WTC11 (cell line): ENCODE results near the gene TIMM50. TPM values are rescaled to one million over a fixed set of nuclear protein-coding genes. Genes with fewer than 3 reads are reported as not detected.
A peak's percentile ranks its signal among the peaks of the same experiment; 100 is the strongest.

Experiments
- ARID4B ChIP-seq: sonication (generic); formaldehyde crosslinking; IDR thresholded peaks from 2 replicates; pipeline ENCODE4 v1.8.0; 2023; ENCODE audit warnings: missing genetic modification reagents, mild to moderate bottlenecking, borderline replicate concordance
- ATF1 ChIP-seq: sonication (generic); formaldehyde crosslinking; IDR thresholded peaks from 2 replicates; pipeline ENCODE4 v1.8.1; 2023; ENCODE audit warnings: mild to moderate bottlenecking, moderate library complexity, missing genetic modification reagents
- ATF3 ChIP-seq: sonication (generic); formaldehyde crosslinking; conservative IDR thresholded peaks from 2 replicates; pipeline ENCODE4 v1.8.1; 2022; ENCODE audit warnings: mild to moderate bottlenecking, missing genetic modification reagents
- EMX1 ChIP-seq: fragments of 250-450 bp; sonication (Bioruptor Pico); IDR thresholded peaks from 2 replicates; pipeline ENCODE4 v1.8.0; 2021; ENCODE audit warnings: mild to moderate bottlenecking
- ESRRA ChIP-seq: sonication (generic); formaldehyde crosslinking; IDR thresholded peaks from 2 replicates; pipeline ENCODE4 v1.8.1; 2022; ENCODE audit warnings: mild to moderate bottlenecking, missing genetic modification reagents, borderline replicate concordance
- FOXK1 ChIP-seq: sonication (generic); formaldehyde crosslinking; IDR thresholded peaks from 2 replicates; pipeline ENCODE4 v1.8.0; 2022; ENCODE audit warnings: mild to moderate bottlenecking, moderate library complexity, missing genetic modification reagents
- HMGA2 ChIP-seq: fragments of 250-450 bp; sonication (Bioruptor Pico); IDR thresholded peaks from 2 replicates; pipeline ENCODE4 v1.4.0; 2021; ENCODE audit warnings: mild to moderate bottlenecking, moderate library complexity
- HMGXB4 ChIP-seq: sonication (generic); formaldehyde crosslinking; IDR thresholded peaks from 2 replicates; pipeline ENCODE4 v1.8.1; 2023; ENCODE audit warnings: mild to moderate bottlenecking, moderate library complexity, missing genetic modification reagents
- JUN ChIP-seq: sonication (generic); formaldehyde crosslinking; IDR thresholded peaks from 2 replicates; pipeline ENCODE4 v1.8.0; 2023; ENCODE audit warnings: mild to moderate bottlenecking, missing genetic modification reagents
- MXD4 ChIP-seq: fragments of 250-450 bp; sonication (Bioruptor Pico); IDR thresholded peaks from 2 replicates; pipeline ENCODE4 v1.8.0; 2021; ENCODE audit warnings: mild to moderate bottlenecking, moderate library complexity, borderline replicate concordance
- NFATC4 ChIP-seq: fragments of 250-450 bp; sonication (Bioruptor Pico); IDR thresholded peaks from 2 replicates; pipeline ENCODE4 v1.9.0; 2021; ENCODE audit warnings: mild to moderate bottlenecking
- PRRX2 ChIP-seq: fragments of 250-450 bp; sonication (Bioruptor Pico); IDR thresholded peaks from 2 replicates; pipeline ENCODE4 v1.8.0; 2021; ENCODE audit warnings: mild to moderate bottlenecking
- TEAD1 ChIP-seq: sonication (generic); formaldehyde crosslinking; IDR thresholded peaks from 2 replicates; pipeline ENCODE4 v1.8.0; 2022; ENCODE audit warnings: mild to moderate bottlenecking, missing genetic modification reagents
- TP53 ChIP-seq: sonication (generic); formaldehyde crosslinking; IDR thresholded peaks from 2 replicates; pipeline ENCODE4 v1.8.1; 2023; ENCODE audit warnings: mild to moderate bottlenecking, missing genetic modification reagents
- USF2 ChIP-seq: sonication (generic); formaldehyde crosslinking; IDR thresholded peaks from 2 replicates; pipeline ENCODE4 v1.8.1; 2023; ENCODE audit warnings: mild to moderate bottlenecking, missing genetic modification reagents, moderate library complexity
- ZNF138 ChIP-seq: sonication (generic); formaldehyde crosslinking; conservative IDR thresholded peaks from 2 replicates; pipeline ENCODE4 v1.8.1; 2022; ENCODE audit warnings: mild to moderate bottlenecking, moderate library complexity, missing genetic modification reagents
- ZNF263 ChIP-seq: sonication (generic); formaldehyde crosslinking; IDR thresholded peaks from 2 replicates; pipeline ENCODE4 v1.8.1; 2022; ENCODE audit warnings: low read depth, mild to moderate bottlenecking, moderate library complexity, missing genetic modification reagents
- ZNF671 ChIP-seq: fragments of 250-450 bp; sonication (Bioruptor Pico); IDR thresholded peaks from 2 replicates; pipeline ENCODE4 v1.8.0; 2021; ENCODE audit warnings: mild to moderate bottlenecking
- total RNA-seq: library from RNA; stranded (reverse); gene quantifications from 3 replicates; pipeline ENCODE4 v1.2.3, GENCODE V29; 2021
- TF ChIP-seq, protein P1 (sequence below): sonication (generic); formaldehyde crosslinking; IDR thresholded peaks from 2 replicates; pipeline ENCODE4 v1.8.0; 2022; ENCODE audit warnings: mild to moderate bottlenecking, missing genetic modification reagents
- TF ChIP-seq, protein P2 (sequence below): sonication (generic); formaldehyde crosslinking; IDR thresholded peaks from 2 replicates; pipeline ENCODE4 v1.8.0; 2022; ENCODE audit warnings: missing genetic modification reagents
- TF ChIP-seq, protein P3 (sequence below): sonication (generic); formaldehyde crosslinking; IDR thresholded peaks from 2 replicates; pipeline ENCODE4 v1.8.1; 2023; ENCODE audit warnings: mild to moderate bottlenecking, missing genetic modification reagents

The TIMM50 gene
- total RNA-seq, 1 experiment from 2014 or later = 154 TPM

DNA sequence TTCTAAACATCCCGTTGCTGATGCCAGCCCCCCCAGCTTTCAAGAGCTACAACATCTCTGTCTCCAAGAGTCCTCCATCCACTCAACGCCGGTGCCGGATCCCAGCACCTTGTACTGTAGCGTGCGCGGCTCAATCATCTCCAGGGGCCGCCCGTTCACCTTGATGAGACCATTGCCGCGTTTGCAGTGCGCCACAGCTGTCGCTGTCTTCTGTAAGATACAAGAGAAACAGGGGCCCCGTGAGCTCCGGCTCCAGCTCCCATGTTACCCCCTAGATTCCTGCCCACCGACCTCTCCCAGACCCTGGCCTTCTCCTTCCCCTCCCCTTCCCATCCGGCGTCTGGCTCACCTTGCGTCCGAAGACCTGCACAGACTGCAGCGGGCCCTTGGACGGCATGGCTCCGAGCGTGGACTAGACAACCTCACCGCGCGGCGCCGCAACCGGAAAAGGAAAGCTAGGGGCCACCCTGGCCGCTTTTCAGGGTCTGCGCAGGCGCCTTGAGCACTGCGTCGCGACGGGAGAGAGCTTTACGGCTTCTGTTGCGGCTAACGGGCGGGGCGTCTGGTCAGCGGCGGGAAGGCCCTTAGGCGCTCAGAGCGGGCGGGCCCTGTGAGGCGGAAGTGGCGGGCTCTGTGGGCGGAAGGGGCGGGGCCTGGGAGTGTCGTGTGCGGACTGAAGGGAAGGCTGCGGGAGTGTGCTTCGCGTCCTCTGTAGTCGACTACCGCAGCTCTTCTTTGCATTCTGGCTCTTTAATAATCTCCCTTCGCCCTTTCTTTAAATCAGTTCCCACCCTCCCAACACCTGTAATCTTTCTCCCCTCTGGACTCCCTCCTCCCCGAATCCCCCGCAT, 44.9 kb upstream of the TIMM50 start, which contains the start of gene RPS16 (continued):
- TF ChIP-seq ZNF263 (no peak), ZNF138 (no peak), FOXK1 (peak; percentile 93), ZNF671 (no peak), HMGA2 (CRISPR knock-in tag) (no peak), ATF3 (CRISPR knock-in tag) (no peak), USF2 (CRISPR knock-in tag) (peak; percentile 45), NFATC4 (CRISPR knock-in tag) (no peak), ATF1 (CRISPR knock-in tag) (no peak), TP53 (CRISPR knock-in tag) (0 out of 2 replicates have a peak, but pooled peaks have one; percentile 40), MXD4 (no peak), ARID4B (CRISPR knock-in tag) (no peak; the same call in 1 of the 2 replicates), EMX1 (CRISPR knock-in tag) (no peak; the same call in 1 of the 2 replicates), PRRX2 (CRISPR knock-in tag) (0 out of 2 replicates have a peak, but pooled peaks have one; percentile 61), HMGXB4 (CRISPR knock-in tag) (peak; percentile 71), ESRRA (CRISPR knock-in tag) (peak; percentile 91), TEAD1 (peak; percentile 75; the same call in 1 of the 2 replicates), JUN (CRISPR knock-in tag) (0 out of 2 replicates have a peak, but pooled peaks have one; percentile 52)
- TF ChIP-seq, protein P1, sequence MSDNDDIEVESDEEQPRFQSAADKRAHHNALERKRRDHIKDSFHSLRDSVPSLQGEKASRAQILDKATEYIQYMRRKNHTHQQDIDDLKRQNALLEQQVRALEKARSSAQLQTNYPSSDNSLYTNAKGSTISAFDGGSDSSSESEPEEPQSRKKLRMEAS (CRISPR knock-in tag) = peak; percentile 97
- TF ChIP-seq, protein P2, sequence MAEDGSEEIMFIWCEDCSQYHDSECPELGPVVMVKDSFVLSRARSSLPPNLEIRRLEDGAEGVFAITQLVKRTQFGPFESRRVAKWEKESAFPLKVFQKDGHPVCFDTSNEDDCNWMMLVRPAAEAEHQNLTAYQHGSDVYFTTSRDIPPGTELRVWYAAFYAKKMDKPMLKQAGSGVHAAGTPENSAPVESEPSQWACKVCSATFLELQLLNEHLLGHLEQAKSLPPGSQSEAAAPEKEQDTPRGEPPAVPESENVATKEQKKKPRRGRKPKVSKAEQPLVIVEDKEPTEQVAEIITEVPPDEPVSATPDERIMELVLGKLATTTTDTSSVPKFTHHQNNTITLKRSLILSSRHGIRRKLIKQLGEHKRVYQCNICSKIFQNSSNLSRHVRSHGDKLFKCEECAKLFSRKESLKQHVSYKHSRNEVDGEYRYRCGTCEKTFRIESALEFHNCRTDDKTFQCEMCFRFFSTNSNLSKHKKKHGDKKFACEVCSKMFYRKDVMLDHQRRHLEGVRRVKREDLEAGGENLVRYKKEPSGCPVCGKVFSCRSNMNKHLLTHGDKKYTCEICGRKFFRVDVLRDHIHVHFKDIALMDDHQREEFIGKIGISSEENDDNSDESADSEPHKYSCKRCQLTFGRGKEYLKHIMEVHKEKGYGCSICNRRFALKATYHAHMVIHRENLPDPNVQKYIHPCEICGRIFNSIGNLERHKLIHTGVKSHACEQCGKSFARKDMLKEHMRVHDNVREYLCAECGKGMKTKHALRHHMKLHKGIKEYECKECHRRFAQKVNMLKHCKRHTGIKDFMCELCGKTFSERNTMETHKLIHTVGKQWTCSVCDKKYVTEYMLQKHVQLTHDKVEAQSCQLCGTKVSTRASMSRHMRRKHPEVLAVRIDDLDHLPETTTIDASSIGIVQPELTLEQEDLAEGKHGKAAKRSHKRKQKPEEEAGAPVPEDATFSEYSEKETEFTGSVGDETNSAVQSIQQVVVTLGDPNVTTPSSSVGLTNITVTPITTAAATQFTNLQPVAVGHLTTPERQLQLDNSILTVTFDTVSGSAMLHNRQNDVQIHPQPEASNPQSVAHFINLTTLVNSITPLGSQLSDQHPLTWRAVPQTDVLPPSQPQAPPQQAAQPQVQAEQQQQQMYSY (CRISPR knock-in tag) = no peak
- TF ChIP-seq, protein P3, sequence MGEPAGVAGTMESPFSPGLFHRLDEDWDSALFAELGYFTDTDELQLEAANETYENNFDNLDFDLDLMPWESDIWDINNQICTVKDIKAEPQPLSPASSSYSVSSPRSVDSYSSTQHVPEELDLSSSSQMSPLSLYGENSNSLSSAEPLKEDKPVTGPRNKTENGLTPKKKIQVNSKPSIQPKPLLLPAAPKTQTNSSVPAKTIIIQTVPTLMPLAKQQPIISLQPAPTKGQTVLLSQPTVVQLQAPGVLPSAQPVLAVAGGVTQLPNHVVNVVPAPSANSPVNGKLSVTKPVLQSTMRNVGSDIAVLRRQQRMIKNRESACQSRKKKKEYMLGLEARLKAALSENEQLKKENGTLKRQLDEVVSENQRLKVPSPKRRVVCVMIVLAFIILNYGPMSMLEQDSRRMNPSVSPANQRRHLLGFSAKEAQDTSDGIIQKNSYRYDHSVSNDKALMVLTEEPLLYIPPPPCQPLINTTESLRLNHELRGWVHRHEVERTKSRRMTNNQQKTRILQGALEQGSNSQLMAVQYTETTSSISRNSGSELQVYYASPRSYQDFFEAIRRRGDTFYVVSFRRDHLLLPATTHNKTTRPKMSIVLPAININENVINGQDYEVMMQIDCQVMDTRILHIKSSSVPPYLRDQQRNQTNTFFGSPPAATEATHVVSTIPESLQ (CRISPR knock-in tag) = no peak
